ENCODE results near the gene LPP.
A peak's percentile ranks its signal among the peaks of the same experiment; 100 is the strongest.

Gene LPP

GRCh38 chr3:188722963-188723362 lies 569.0 kb downstream of the LPP start:
- DNase-seq, result no peak

GRCh38 chr3:188727052-188727451 lies 573.1 kb downstream of the LPP start:
- no peak for DNase-seq

- no peak for DNase-seq
These were observed 574.5 kb downstream of the LPP start for GRCh38 chr3:188728371-188728896.

GRCh38 chr3:188729422-188729821 lies 575.5 kb downstream of the LPP start:
- no peak for DNase-seq

- peak in 1 of 4 experiments; percentile 14 for DNase-seq
These were observed 580.4 kb downstream of the LPP start for GRCh38 chr3:188734395-188734794.

- DNase-seq, result no peak
These were observed 585.6 kb downstream of the LPP start for GRCh38 chr3:188739511-188739910.

GRCh38 chr3:188740010-188740409 lies 586.1 kb downstream of the LPP start:
- DNase-seq, result no peak

GRCh38 chr3:188742755-188743550 lies 589.0 kb downstream of the LPP start:
- no peak for DNase-seq

- DNase-seq, result no peak
These were observed 590.2 kb downstream of the LPP start for GRCh38 chr3:188744166-188744565.

GRCh38 chr3:188745031-188745430 lies 591.1 kb downstream of the LPP start:
- no peak for DNase-seq

- DNase-seq, result no peak
These were observed 592.4 kb downstream of the LPP start for GRCh38 chr3:188746291-188746783.

GRCh38 chr3:188747489-188747888 lies 593.5 kb downstream of the LPP start:
- no peak for DNase-seq

- peak in 2 of 4 experiments; percentile 21 to 35 for DNase-seq
These were observed 595.2 kb downstream of the LPP start for GRCh38 chr3:188749010-188749617.

- no peak for DNase-seq
These were observed 595.9 kb downstream of the LPP start for GRCh38 chr3:188749830-188750229.

- no peak for DNase-seq
These were observed 596.7 kb downstream of the LPP start for GRCh38 chr3:188750617-188751016.

GRCh38 chr3:188752850-188753249 lies 598.9 kb downstream of the LPP start:
- DNase-seq, result no peak

GRCh38 chr3:188754267-188754666 lies 600.3 kb downstream of the LPP start:
- DNase-seq, result no peak

- no peak for DNase-seq
These were observed 602.3 kb downstream of the LPP start for GRCh38 chr3:188756241-188756640.

GRCh38 chr3:188759336-188760005 lies 605.5 kb downstream of the LPP start:
- DNase-seq, result peak; percentile 20 to 58 (median 44)

GRCh38 chr3:188760408-188760807 lies 606.5 kb downstream of the LPP start:
- no peak for DNase-seq

GRCh38 chr3:188761439-188761838 lies 607.5 kb downstream of the LPP start:
- no peak for DNase-seq

- DNase-seq, result no peak
These were observed 608.0 kb downstream of the LPP start for GRCh38 chr3:188761964-188762363.

GRCh38 chr3:188764609-188765008 lies 610.7 kb downstream of the LPP start:
- DNase-seq, result no peak

All from suppressor macrophage (primary cell).